GM10847 (cell line): ENCODE data around the gene GABPB2.
A peak's percentile ranks its signal among the peaks of the same experiment; 100 is the strongest.

Experiments
- POLR2A ChIP-seq: IDR thresholded peaks from 2 replicates; pipeline ENCODE4 v1.6.1; 2011; ENCODE audit not compliant: insufficient read length; ENCODE audit errors: extremely low read depth

The GABPB2 gene

GRCh38 chr1:151054971-151055547 lies 15.5 kb upstream of the GABPB2 start:
- TF ChIP-seq POLR2A: no peak

- TF ChIP-seq POLR2A: no peak
These were observed 15.0 kb upstream of the GABPB2 start for GRCh38 chr1:151055581-151055980.

DNA sequence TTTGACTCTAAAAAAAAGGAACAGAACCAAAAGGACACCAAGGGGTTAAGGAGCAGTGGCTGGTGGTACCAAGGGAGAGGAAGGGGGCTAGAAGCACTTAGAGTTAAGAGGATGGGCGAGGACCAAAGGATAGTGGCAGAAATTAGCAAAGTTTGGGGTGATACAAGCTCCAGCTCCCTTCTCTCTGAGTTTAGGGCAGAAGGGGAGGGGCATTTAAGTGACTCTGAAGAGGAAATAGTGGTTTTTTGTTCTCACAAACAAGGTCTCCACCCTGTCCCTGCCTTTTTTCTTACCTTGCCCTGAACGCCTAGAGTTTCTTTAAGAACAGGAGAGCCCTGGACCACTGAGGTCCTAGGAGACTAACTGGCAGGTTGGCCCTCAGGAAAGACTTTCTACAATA lies 14.4 kb upstream of the GABPB2 start:
- no peak for TF ChIP-seq POLR2A

DNA sequence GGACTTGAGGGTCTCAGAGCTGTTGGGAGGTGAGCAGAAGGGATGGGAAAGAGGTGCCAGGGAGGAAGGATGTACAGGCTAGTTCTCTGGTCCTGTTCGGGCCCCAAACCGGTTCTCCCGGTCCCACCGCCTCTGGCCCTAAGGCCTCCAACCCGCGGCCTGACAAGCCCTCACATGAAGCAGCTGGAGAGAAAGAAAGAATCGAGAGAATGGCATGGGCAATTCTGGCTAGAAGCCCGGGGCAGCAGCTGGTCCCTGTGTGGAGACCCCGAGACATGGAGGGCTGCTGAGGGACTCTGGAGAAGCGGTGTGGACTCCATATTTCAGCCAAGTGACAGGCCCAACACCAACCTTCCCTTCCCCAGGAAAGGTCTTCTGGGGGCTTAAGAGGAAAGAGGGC lies 11.9 kb upstream of the GABPB2 start:
- no peak for TF ChIP-seq POLR2A

DNA sequence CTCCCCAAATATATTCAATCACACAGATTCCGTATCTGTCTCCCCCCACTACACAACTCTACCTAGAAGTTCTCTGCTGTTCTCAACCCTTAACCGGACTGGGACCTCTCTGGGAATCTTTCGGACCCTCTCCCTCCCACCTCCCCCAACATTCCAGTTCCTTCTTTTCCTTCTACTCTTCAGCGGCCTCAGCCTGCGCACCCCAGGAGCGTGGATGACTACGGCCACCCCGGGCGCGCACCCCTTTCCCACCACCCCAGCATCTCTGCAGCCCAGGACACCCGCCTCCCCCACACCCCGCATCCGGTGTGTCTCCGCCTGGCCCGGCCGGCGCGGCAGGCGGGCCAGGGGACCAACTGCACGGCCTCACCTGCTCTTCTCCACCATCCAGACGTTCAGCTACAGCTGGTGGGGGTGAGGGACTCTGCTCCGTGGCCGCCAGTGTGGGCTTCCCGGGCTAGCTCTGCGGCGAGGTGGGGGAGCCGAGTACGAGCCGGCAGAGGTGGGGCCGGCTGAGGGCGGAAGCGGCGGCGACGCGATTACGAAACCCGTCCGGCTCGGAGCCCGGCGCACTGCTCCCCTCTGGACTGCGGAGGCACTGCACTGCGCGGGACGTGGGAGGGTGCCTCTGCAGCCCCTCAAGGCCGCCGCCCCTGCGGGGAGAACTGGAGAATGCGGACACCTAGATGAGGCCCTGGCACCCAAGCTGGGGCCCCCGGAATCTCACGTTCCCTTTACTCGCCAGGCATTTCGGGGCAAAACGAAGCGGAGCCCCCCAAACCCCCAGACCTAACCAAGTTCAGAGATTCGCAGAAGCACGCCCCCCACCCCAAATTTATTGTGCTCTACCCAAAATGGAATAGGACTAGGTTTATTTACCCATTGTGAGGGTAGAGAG lies 11.2 kb upstream of the GABPB2 start, which contains the start of gene CDC42SE1:
CDC42SE1 (minus strand) TSS at position 514 of the 898 bp plus-strand sequence. CDS start 3,892 bp downstream, outside the sequence.
- peak; percentile 91 for TF ChIP-seq POLR2A

GRCh38 chr1:151060007-151060656 lies 10.4 kb upstream of the GABPB2 start, which contains the start of gene MLLT11:
Gene MLLT11, plus strand, starts transcription at chr1:151060397. Its CDS starts 6,828 bp downstream, at chr1:151067225.
- no peak for TF ChIP-seq POLR2A

- no peak for TF ChIP-seq POLR2A
These were observed 9.7 kb upstream of the GABPB2 start for GRCh38 chr1:151060657-151061421.

DNA sequence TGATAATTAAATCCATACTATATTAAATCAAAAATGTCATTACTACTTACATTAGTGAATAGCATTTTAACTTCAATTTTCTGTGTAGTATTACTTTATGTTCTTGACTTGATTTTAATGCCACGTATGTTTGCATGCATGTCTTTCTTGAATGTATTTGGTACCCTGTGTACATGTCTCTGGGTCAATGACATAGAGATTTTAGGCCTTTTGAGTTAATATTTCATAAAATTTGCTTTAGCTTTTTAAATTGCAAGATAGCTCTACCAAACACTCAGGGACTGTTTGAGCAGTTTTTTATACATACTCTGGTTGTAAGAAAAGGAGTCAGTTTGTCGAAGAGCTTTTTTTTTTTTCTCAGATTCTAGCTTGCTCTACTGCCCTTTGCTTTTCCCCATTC lies 8.9 kb upstream of the GABPB2 start:
- no peak for TF ChIP-seq POLR2A

- TF ChIP-seq POLR2A: no peak
These were observed 7.7 kb upstream of the GABPB2 start for GRCh38 chr1:151062741-151063371.

- TF ChIP-seq POLR2A: no peak
These were observed 5.4 kb upstream of the GABPB2 start for GRCh38 chr1:151065089-151065645.

DNA sequence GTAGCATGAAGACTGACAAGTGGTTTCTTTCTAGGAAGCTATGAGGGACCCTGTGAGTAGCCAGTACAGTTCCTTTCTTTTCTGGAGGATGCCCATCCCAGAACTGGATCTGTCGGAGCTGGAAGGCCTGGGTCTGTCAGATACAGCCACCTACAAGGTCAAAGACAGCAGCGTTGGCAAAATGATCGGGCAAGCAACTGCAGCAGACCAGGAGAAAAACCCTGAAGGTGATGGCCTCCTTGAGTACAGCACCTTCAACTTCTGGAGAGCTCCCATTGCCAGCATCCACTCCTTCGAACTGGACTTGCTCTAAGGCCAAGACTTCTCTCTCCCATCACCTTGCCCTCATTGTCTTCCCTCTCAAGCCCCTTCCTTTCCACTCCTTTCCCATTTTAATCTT lies 3.4 kb upstream of the GABPB2 start:
- no peak for TF ChIP-seq POLR2A

GRCh38 chr1:151069103-151069486 lies 1.5 kb upstream of the GABPB2 start:
- TF ChIP-seq POLR2A: no peak

GRCh38 chr1:151072224-151072623 lies 1.7 kb downstream of the GABPB2 start:
- no peak for TF ChIP-seq POLR2A

DNA sequence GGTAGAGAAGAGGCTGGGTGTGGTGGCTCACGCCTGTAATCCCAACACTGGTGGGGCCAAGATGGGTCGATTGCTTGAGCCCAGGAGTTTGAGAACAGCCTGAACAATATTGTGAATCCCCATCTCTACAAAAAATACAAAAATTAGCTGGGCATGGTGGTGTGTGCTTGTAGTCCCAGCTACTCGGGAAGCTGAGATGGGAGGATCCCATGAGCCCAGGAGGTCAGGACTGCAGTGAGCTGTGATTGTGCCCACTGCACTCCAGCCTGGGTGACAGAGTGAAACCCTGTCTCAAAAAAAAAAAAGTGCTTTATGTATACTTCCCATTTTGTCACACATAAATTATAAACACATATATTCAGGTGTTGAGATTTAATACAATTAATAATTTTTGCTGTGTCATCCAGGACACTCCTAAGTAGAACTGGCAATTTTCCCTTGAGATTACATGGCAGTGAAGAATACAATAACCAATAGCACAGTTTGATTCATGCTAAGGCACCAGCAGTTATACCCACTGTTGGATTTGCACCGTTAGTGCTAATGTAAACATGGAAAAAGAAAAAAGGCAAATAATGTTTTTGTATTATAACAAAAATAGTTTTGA lies 15.5 kb downstream of the GABPB2 start:
- no peak for TF ChIP-seq POLR2A
